Naive thymus-derived CD8-positive, alpha-beta T cell (primary cell): ENCODE results near the gene GPC6. TPM values are rescaled to one million over a fixed set of nuclear protein-coding genes. Genes with fewer than 3 reads are reported as not detected.

Source experiments
- ATAC-seq, 2 donors: fragments of 150-1000 bp; cut with Tn5 transposase in 1 of 2; sonication (Bioruptor Pico), chemical (Tn5 transposase) in 1 of 2; 1 replicate in 1 of 2; 2 replicates in 1 of 2; pipeline ENCODE4 v1.10.0; 2021; ENCODE audit warnings: mild to moderate bottlenecking in 2 of 2, moderate library complexity in 2 of 2
- POLR2A ChIA-PET: fragments of 350-600 bp; sonication (Branson Sonifier 250); formaldehyde crosslinking; loops from one replicate; lab custom pipeline; 2021; ENCODE audit warnings: antibody characterized with exemption; lab: Charles Lee
- DNase-seq, 10 donors: peaks; one replicate each; pipeline versions ENCODE4 v3.0.0 to v3.0.0-alpha.2; 2020 to 2022
- H3K27ac Mint-ChIP-seq, 10 donors: one replicate each; pipeline ENCODE4 v1.8.0; 2020 to 2022; ENCODE audit warnings: mild to moderate bottlenecking in 10 of 10, mixed read lengths in 10 of 10, moderate library complexity in 4 of 10, inconsistent platforms in 1 of 10
- H3K27me3 Mint-ChIP-seq, 5 donors: one replicate each; pipeline ENCODE4 v1.8.0; 2021 to 2022; ENCODE audit warnings: mixed read lengths in 5 of 5
- H3K36me3 Mint-ChIP-seq, 3 donors: one replicate each; pipeline ENCODE4 v1.8.0; 2020 to 2022; ENCODE audit warnings: mixed read lengths in 3 of 3, mild to moderate bottlenecking in 2 of 3, inconsistent platforms in 1 of 3
- H3K4me1 Mint-ChIP-seq, 4 donors: one replicate each; pipeline ENCODE4 v1.8.0; 2021 to 2022; ENCODE audit warnings: mixed read lengths in 4 of 4
- H3K4me3 Mint-ChIP-seq, 10 donors: one replicate each; pipeline ENCODE4 v1.8.0; 2020 to 2022; ENCODE audit warnings: mild to moderate bottlenecking in 10 of 10, mixed read lengths in 10 of 10, moderate library complexity in 6 of 10, inconsistent platforms in 1 of 10
- H3K9me3 Mint-ChIP-seq, 9 donors: one replicate each; pipeline ENCODE4 v1.8.0; 2020 to 2022; ENCODE audit warnings: mixed read lengths in 9 of 9, mild to moderate bottlenecking in 3 of 9, inconsistent platforms in 1 of 9, moderate library complexity in 1 of 9
- polyA plus RNA-seq, 3 donors: library from polyadenylated mRNA; unstranded; fragments of 300-500 nt; fragmentation: Illumina TruSeq; gene quantifications; one replicate each; pipeline ENCODE4 v1.2.3, GENCODE V29; 2021
- total RNA-seq, 8 experiments: library from RNA in 2 of 8; stranded (reverse) in 2 of 8; gene quantifications; one replicate each; pipeline ENCODE4 v1.2.3 and lab custom pipeline; 2021 to 2026

GPC6 gene
- total and polyA plus RNA-seq, 5 experiments from 2014 or later: not detected

- H3K9me3 Mint-ChIP-seq: peaks cover 7 to 31% (median 16%) of the 10 kb centered on the region in 9 donors
- ATAC-seq (no peak), DNase-seq (no peak)
- no peak overlapping the region for H3K27ac Mint-ChIP-seq
- H3K4me1 Mint-ChIP-seq: no peaks in the 10 kb centered on the region
- no peak overlapping the region for H3K4me3 Mint-ChIP-seq
- POLR2A ChIA-PET: no interaction called here
- peaks cover 0 to 11% (median 0%) of the 10 kb centered on the region in 3 donors for H3K36me3 Mint-ChIP-seq
- peaks cover 9 to 20% (median 12%) of the 10 kb centered on the region in 5 donors for H3K27me3 Mint-ChIP-seq
Observed at GRCh38 chr13:93234459-93234858, 7.9 kb downstream of the GPC6 start.

GRCh38 chr13:93235258-93236015, 8.8 kb downstream of the GPC6 start:
- peaks cover 0 to 18% (median 0%) of the 10 kb centered on the region in 3 donors for H3K36me3 Mint-ChIP-seq
- H3K9me3 Mint-ChIP-seq: peaks cover 13 to 41% (median 20%) of the 10 kb centered on the region in 9 donors
- H3K4me3 Mint-ChIP-seq: no peak overlapping the region
- no peaks in the 10 kb centered on the region for H3K4me1 Mint-ChIP-seq
- DNase-seq (no peak), ATAC-seq (no peak)
- H3K27ac Mint-ChIP-seq: no peak overlapping the region
- H3K27me3 Mint-ChIP-seq: peaks cover 0 to 16% (median 7%) of the 10 kb centered on the region in 5 donors
- POLR2A ChIA-PET: no interaction called here

DNA sequence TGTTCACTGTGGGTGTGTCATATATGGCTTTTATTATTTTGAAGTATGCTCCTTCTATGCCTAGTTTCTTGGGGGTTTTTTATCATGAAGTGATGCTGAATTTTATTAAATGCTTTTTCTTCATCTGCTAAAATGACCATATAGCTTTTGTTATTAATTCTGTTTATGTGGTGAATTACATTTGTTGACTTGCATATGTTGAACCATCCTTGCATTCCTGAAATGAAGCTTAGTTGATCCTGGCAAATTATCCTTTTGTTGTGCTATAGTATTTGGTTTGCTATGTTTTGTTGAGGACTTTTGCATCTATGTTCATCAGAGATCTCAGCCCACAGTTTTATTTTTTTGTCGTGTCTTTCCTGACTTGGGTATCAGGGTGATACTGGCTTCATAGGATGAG, 12.1 kb downstream of the GPC6 start:
- Mint-ChIP-seq H3K27ac (no peak overlapping the region), H3K9me3 (peaks cover 13 to 58% (median 29%) of the 10 kb centered on the region in 9 donors), H3K27me3 (peaks cover 3 to 18% (median 7%) of the 10 kb centered on the region in 5 donors), H3K36me3 (peaks cover 0 to 30% (median 0%) of the 10 kb centered on the region in 3 donors), H3K4me1 (no peaks in the 10 kb centered on the region), H3K4me3 (no peak overlapping the region)
- POLR2A ChIA-PET: no interaction called here
- ATAC-seq: no peak
- DNase-seq: no peak

DNA sequence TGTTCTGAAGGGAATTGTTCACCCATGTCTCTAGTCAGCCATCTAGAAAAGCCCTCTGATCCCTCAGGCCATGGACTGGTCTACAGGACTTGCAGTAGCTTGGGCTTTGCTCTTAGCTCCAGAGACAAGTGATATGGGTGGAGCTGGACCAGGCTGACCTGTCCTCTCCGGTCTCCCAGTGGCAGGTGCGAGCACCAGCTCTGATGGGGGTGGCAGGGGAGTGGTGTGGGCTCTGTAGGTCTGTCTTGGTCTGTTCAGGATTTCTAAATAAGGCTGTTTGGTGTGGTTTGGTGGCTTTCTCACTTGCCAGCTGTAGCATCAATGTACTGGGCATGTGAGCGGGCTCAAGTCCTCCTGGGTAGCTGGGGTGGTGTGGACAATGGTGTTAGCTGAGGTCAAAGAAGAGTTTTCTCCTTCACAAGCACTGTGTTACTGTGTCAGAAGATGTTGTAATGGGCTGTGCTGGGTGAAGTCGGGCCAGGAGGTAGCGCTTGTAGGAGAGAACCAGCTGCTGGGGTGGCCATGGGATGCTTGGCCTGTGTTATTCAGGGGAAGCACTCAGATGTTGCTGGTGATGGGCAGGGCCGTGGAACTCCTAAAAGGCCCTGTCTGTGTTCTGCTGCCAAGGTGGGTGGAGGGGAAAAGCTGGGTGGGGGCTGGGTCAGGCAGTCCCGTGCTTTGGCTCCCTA, 16.9 kb downstream of the GPC6 start:
- Mint-ChIP-seq H3K4me1 (no peaks in the 10 kb centered on the region), H3K27me3 (peaks cover 3 to 29% (median 13%) of the 10 kb centered on the region in 5 donors), H3K4me3 (no peak overlapping the region), H3K36me3 (peaks cover 0 to 28% (median 0%) of the 10 kb centered on the region in 3 donors), H3K27ac (no peak overlapping the region), H3K9me3 (peaks cover 10 to 37% (median 18%) of the 10 kb centered on the region in 9 donors)
- POLR2A ChIA-PET: no interaction called here
- ATAC-seq (no peak), DNase-seq (no peak)

DNA sequence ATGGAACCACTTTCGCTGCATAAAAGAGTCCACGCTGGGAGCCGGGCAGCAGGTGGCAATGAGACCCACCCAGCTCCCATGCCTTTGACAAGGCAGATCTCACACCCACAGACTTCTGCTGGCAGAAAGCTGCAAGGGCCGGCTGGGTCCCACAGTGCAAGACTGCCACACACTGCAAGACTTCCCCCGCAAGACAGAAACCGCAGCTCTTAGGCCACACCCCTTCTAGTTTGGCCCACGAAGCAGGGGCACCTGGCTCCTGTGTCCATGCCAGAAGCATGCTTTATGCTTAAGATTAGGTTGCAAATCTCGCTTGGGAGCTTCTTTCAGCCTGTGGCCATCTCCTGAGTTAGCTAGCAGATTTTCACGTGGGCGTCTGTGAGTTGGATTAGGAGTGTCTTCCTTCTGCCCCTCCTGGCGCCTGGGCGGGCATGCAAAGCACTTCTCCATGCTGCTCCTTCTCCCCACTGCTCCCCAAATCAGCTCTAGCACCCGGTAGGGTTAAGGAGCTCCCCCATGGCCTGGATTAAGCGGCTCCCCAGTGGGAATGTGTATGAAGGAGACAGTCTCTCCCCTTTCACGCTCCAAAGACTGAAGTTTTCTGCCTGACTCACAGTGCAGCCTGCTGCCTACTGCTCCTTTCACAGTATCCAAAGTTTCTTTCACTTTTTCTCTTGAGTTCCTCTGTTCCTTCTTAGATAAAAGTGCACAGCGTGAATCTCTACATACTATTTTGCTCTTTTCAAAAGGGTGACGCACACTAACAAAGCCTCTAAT, 17.7 kb downstream of the GPC6 start:
- Mint-ChIP-seq H3K4me1 (no peaks in the 10 kb centered on the region), H3K36me3 (peaks cover 0 to 20% (median 0%) of the 10 kb centered on the region in 3 donors), H3K9me3 (peaks cover 5 to 29% (median 12%) of the 10 kb centered on the region in 9 donors), H3K27ac (no peak overlapping the region), H3K4me3 (peak overlapping the region in 2 of 10 donors; percentile 58 to 61), H3K27me3 (peaks cover 2 to 29% (median 13%) of the 10 kb centered on the region in 5 donors)
- ATAC-seq (no peak), DNase-seq (no peak)
- POLR2A ChIA-PET: no interaction called here

DNA sequence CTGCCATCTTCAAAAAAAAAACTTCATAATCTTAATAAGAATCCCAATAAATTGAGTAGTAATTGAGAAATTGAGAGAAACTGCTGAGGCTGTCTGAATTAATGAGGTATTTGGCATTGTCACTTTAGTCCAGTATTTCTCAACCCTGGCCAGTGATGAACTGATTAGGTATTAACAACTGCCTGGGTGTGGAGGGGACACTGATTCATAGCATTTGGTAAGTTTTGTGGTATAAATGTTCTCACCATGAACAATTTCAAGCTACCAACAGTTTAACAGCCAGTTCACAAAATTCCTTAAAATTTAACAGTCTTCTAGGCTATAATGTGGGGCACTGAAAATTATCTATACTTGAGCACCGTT, 18.3 kb downstream of the GPC6 start:
- peaks cover 2 to 34% (median 13%) of the 10 kb centered on the region in 5 donors for H3K27me3 Mint-ChIP-seq
- H3K27ac Mint-ChIP-seq: no peak overlapping the region
- H3K4me3 Mint-ChIP-seq: peak overlapping the region in 1 of 10 donors; percentile 58
- H3K9me3 Mint-ChIP-seq: peaks cover 2 to 23% (median 7%) of the 10 kb centered on the region in 9 donors
- DNase-seq (no peak), ATAC-seq (no peak)
- POLR2A ChIA-PET: no interaction called here
- no peaks in the 10 kb centered on the region for H3K4me1 Mint-ChIP-seq
- peaks cover 0 to 15% (median 0%) of the 10 kb centered on the region in 3 donors for H3K36me3 Mint-ChIP-seq

GRCh38 chr13:93246069-93246468, 19.5 kb downstream of the GPC6 start:
- H3K27ac Mint-ChIP-seq: no peak overlapping the region
- peaks cover 0 to 13% (median 4%) of the 10 kb centered on the region in 9 donors for H3K9me3 Mint-ChIP-seq
- H3K27me3 Mint-ChIP-seq: peaks cover 2 to 44% (median 13%) of the 10 kb centered on the region in 5 donors
- no peak overlapping the region for H3K4me3 Mint-ChIP-seq
- POLR2A ChIA-PET: no interaction called here
- no peak for DNase-seq
- H3K4me1 Mint-ChIP-seq: no peaks in the 10 kb centered on the region
- H3K36me3 Mint-ChIP-seq: peaks cover 0 to 10% (median 0%) of the 10 kb centered on the region in 3 donors
- no peak for ATAC-seq

- H3K27me3 Mint-ChIP-seq: peaks cover 0 to 37% (median 7%) of the 10 kb centered on the region in 5 donors
- no peak for ATAC-seq
- H3K36me3 Mint-ChIP-seq: no peaks in the 10 kb centered on the region
- DNase-seq: no peak
- H3K4me3 Mint-ChIP-seq: no peak overlapping the region
- no peaks in the 10 kb centered on the region for H3K4me1 Mint-ChIP-seq
- POLR2A ChIA-PET: no interaction called here
- H3K27ac Mint-ChIP-seq: no peak overlapping the region
- peaks cover 0 to under 1% (median 0%) of the 10 kb centered on the region in 9 donors for H3K9me3 Mint-ChIP-seq
Observed at GRCh38 chr13:93248627-93249047, 22.0 kb downstream of the GPC6 start.

- H3K4me3 Mint-ChIP-seq: no peak overlapping the region
- POLR2A ChIA-PET: no interaction called here
- H3K4me1 Mint-ChIP-seq: no peaks in the 10 kb centered on the region
Observed at GRCh38 chr13:93249364-93250306, 23.0 kb downstream of the GPC6 start.

DNA sequence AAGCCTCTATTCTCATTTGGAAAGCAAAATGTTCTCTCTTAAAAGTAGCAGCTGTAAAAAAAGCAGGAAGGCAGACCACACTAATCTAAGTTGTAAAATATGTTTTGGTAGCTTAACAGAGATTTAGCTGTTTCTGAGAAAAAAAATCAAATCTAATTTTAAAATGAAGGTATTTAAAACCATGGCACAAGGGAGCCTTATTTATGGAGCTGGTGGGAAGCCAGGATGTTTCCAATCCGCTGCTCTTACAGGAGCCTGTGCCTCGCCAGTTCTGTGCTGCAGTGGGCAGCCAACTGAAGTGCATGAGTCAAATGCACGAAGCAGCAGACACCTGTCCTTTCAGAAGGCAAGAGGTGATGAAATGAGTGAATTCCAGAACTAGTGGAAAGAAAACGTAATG, 28.2 kb downstream of the GPC6 start:
- Mint-ChIP-seq H3K27ac (no peak overlapping the region), H3K36me3 (no peaks in the 10 kb centered on the region), H3K4me3 (no peak overlapping the region), H3K27me3 (peaks cover 0 to 11% (median 2%) of the 10 kb centered on the region in 5 donors), H3K9me3 (peaks cover 0 to 2% (median 0%) of the 10 kb centered on the region in 9 donors), H3K4me1 (no peaks in the 10 kb centered on the region)
- ATAC-seq: no peak
- DNase-seq: no peak
- POLR2A ChIA-PET: no interaction called here

More at GRCh38 chr13:93249364-93250306, 23.0 kb downstream of the GPC6 start:
- Mint-ChIP-seq H3K36me3 (no peaks in the 10 kb centered on the region), H3K9me3 (no peaks in the 10 kb centered on the region), H3K27ac (no peak overlapping the region), H3K27me3 (peaks cover 0 to 28% (median under 1%) of the 10 kb centered on the region in 5 donors)
- DNase-seq (no peak), ATAC-seq (no peak)

DNA sequence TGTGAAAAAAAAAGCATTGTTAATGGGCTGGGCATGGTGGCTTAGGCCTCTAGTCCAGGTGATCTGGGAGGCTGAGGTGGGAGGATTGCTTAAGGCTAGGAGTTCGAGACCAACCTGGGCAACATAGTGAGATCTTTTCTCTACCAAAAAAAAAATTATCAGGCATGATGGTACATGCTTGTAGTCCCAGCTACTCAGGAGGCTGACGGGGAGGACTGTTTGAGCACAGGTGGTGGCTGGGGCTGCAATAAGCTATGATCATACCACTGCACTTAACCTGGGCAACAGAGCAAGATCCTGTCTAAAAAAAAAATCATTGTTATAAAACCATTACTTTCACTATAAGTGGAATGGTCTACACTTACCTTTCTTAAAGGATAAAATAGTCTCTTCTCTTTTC, 30.4 kb downstream of the GPC6 start:
- Mint-ChIP-seq H3K9me3 (peaks cover 0 to 2% (median 0%) of the 10 kb centered on the region in 9 donors), H3K27me3 (peaks cover 0 to 2% (median 0%) of the 10 kb centered on the region in 5 donors), H3K4me1 (no peaks in the 10 kb centered on the region), H3K4me3 (no peak overlapping the region), H3K36me3 (no peaks in the 10 kb centered on the region), H3K27ac (no peak overlapping the region)
- no peak for ATAC-seq
- POLR2A ChIA-PET: no interaction called here
- DNase-seq: no peak
